Endothelial cell (in vitro differentiated cells): ENCODE data around the gene APEX2. TPM values are rescaled to one million over a fixed set of nuclear protein-coding genes. Genes with fewer than 3 reads are reported as not detected.

ENCODE experiments used
- DNase-seq: peaks from one replicate; pipeline ENCODE4 v3.0.0; 2021; ENCODE audit warnings: low spot score
- H3K27ac Mint-ChIP-seq: one replicate; pipeline ENCODE4 v1.8.0; 2021; ENCODE audit warnings: mixed read lengths, inconsistent platforms; ENCODE audit not compliant: unreplicated experiment
- H3K27me3 Mint-ChIP-seq: one replicate; pipeline ENCODE4 v1.8.0; 2021; ENCODE audit warnings: mild to moderate bottlenecking, moderate library complexity, mixed read lengths, inconsistent platforms; ENCODE audit not compliant: unreplicated experiment
- H3K36me3 Mint-ChIP-seq: one replicate; pipeline ENCODE4 v1.8.0; 2021; ENCODE audit warnings: mild to moderate bottlenecking, low read depth, mixed read lengths, inconsistent platforms; ENCODE audit not compliant: unreplicated experiment
- H3K4me1 Mint-ChIP-seq: one replicate; pipeline ENCODE4 v1.8.0; 2021; ENCODE audit warnings: mild to moderate bottlenecking, mixed read lengths, inconsistent platforms; ENCODE audit not compliant: unreplicated experiment
- H3K4me3 Mint-ChIP-seq: one replicate; pipeline ENCODE4 v1.8.0; 2021; ENCODE audit warnings: mild to moderate bottlenecking, mixed read lengths, inconsistent platforms; ENCODE audit not compliant: unreplicated experiment
- H3K9me3 Mint-ChIP-seq: one replicate; pipeline ENCODE4 v1.8.0; 2021; ENCODE audit warnings: mixed read lengths, inconsistent platforms; ENCODE audit not compliant: unreplicated experiment
- total RNA-seq: library from RNA; stranded (reverse); fragmentation: NEBNext Ultra II Directional; extraction: Animal tissue kit (Norgen Biotek cat#: 25700); gene quantifications from one replicate; pipeline ENCODE4 v1.2.1, GENCODE V29; 2021; ENCODE audit not compliant: unreplicated experiment
- TF ChIP-seq, protein P1 (sequence below): fragments of 200-600 bp; sonication (generic); IDR thresholded peaks from one replicate; pipeline ENCODE4 v1.5.0; 2021; ENCODE audit warnings: antibody characterized with exemption; ENCODE audit not compliant: unreplicated experiment

The APEX2 gene
- total RNA-seq, 1 donor from 2014 or later, result 28.5 TPM

DNA sequence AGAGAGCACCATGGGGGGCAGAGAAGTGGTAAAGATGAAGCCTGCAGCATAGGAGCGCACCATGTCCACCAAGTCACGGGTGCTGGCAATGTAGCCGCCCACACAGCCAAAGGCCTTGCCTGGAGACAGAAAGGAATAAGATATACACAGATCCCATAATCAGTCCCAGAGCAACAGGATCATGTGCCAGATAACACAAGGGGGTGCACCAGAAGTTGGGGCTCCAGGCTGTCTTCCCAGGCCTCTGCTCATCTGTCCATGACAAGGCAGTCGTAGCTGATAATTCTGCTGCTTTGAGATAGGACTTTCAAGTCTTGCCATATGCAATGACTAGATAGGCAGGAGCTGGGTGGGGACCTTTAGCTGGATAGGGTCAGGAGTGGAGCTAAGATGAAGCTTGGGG is 14.7 kb downstream of the APEX2 start:
- Mint-ChIP-seq H3K4me3 (no peak overlapping the region), H3K27ac (no peak overlapping the region), H3K9me3 (no peaks in the 10 kb centered on the region), H3K27me3 (peaks cover 2% of the 10 kb centered on the region), H3K4me1 (no peaks in the 10 kb centered on the region), H3K36me3 (no peaks in the 10 kb centered on the region)
- DNase-seq, result no peak
- TF ChIP-seq, protein P1, sequence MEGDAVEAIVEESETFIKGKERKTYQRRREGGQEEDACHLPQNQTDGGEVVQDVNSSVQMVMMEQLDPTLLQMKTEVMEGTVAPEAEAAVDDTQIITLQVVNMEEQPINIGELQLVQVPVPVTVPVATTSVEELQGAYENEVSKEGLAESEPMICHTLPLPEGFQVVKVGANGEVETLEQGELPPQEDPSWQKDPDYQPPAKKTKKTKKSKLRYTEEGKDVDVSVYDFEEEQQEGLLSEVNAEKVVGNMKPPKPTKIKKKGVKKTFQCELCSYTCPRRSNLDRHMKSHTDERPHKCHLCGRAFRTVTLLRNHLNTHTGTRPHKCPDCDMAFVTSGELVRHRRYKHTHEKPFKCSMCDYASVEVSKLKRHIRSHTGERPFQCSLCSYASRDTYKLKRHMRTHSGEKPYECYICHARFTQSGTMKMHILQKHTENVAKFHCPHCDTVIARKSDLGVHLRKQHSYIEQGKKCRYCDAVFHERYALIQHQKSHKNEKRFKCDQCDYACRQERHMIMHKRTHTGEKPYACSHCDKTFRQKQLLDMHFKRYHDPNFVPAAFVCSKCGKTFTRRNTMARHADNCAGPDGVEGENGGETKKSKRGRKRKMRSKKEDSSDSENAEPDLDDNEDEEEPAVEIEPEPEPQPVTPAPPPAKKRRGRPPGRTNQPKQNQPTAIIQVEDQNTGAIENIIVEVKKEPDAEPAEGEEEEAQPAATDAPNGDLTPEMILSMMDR, result no peak

GRCh38 chrX:55026143-55026542 is 26.0 kb downstream of the APEX2 start:
- no peak overlapping the region for H3K27ac Mint-ChIP-seq
- no peaks in the 10 kb centered on the region for H3K36me3 Mint-ChIP-seq
- no peaks in the 10 kb centered on the region for H3K4me1 Mint-ChIP-seq
- TF ChIP-seq, protein P1, result no peak
- no peak overlapping the region for H3K4me3 Mint-ChIP-seq
- no peak for DNase-seq
- H3K9me3 Mint-ChIP-seq, result no peaks in the 10 kb centered on the region
- peaks cover 2% of the 10 kb centered on the region for H3K27me3 Mint-ChIP-seq

DNA sequence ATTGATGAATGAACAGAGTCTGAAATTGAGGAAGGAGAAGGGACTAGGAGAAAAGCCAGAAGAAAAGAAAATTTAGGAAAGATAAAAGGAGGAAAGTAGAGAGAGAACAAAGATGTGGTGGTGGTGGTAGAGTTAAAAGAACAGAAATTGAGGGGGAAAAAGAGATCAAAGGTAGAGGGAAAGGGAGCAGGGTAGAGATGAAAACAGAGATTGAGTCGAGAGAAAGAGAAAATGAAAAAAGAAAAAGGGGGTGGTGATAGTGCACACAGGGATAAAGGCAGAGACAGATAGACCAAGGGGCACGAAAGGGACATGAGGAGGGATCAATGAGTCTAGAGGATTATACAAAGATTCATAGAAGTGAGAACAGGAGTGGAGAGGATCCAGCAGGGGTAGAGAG is 26.7 kb downstream of the APEX2 start:
- TF ChIP-seq, protein P1, result no peak
- H3K4me3 Mint-ChIP-seq, result no peak overlapping the region
- no peaks in the 10 kb centered on the region for H3K9me3 Mint-ChIP-seq

DNA sequence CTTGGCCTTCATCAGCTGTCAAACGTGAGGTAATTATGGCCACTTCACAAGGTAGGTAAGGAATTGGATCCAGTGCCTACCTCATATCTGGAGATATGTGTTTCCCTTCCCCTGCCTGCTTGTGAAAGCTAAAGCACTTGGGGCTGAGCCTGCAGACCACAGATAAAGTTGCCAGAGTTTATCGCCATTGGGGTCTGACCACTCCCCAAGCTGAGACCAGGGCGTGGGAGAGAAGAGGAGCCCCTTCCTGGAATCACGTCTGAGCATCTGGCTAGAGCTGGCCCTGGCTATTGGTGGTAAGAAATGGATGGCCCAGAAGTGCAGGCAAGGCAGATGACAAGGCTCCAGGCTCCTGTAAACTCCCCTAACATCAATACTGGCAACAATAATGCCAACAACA is 27.9 kb downstream of the APEX2 start:
- no peaks in the 10 kb centered on the region for H3K9me3 Mint-ChIP-seq
- H3K27me3 Mint-ChIP-seq, result peaks cover 2% of the 10 kb centered on the region
- no peak overlapping the region for H3K27ac Mint-ChIP-seq
- H3K4me3 Mint-ChIP-seq, result no peak overlapping the region
- no peaks in the 10 kb centered on the region for H3K4me1 Mint-ChIP-seq
- TF ChIP-seq, protein P1, result no peak
- no peak for DNase-seq
- H3K36me3 Mint-ChIP-seq, result no peaks in the 10 kb centered on the region

More for the DNA sequence above, 26.7 kb downstream of the APEX2 start:
- Mint-ChIP-seq H3K27me3 (peaks cover 2% of the 10 kb centered on the region), H3K27ac (no peak overlapping the region), H3K4me1 (no peaks in the 10 kb centered on the region), H3K36me3 (no peaks in the 10 kb centered on the region)
- no peak for DNase-seq

DNA sequence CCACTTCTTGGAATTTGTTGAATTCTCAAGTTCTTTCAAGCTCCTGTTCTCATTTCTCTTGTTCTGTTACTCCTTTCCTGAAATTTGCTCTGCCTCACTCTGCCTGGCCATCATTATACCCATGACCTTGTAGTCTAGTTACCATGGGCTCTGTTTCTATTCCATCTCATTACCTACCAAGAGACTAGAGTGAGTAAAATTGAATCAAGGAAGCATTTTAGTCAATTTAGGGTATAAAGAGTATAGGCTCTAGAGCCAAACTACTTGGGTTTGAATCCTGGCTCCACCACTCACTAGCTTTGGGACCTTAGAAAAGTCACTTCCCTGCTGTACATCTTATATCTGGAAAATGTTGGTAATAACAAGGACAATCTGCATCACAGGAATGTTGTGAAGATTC is 28.4 kb downstream of the APEX2 start:
- no peaks in the 10 kb centered on the region for H3K4me1 Mint-ChIP-seq
- no peak overlapping the region for H3K27ac Mint-ChIP-seq
- DNase-seq, result no peak
- peaks cover 2% of the 10 kb centered on the region for H3K27me3 Mint-ChIP-seq
- H3K36me3 Mint-ChIP-seq, result no peaks in the 10 kb centered on the region
- TF ChIP-seq, protein P1, result no peak
- no peak overlapping the region for H3K4me3 Mint-ChIP-seq
- no peaks in the 10 kb centered on the region for H3K9me3 Mint-ChIP-seq
